AG09319 (cell line): ENCODE results near the gene SLC1A4.

Experiments
- DNase-seq: peaks from one replicate; pipeline ENCODE4 v3.0.0-alpha.2; 2010; ENCODE audit warnings: low read depth; ENCODE audit errors: extremely low read depth
- TF ChIP-seq, protein P1 (sequence below): IDR thresholded peaks from 2 replicates; pipeline ENCODE4 v1.5.1; 2011; ENCODE audit warnings: low read depth, mild to moderate bottlenecking, inconsistent platforms, low read length, moderate library complexity

Gene SLC1A4

DNA sequence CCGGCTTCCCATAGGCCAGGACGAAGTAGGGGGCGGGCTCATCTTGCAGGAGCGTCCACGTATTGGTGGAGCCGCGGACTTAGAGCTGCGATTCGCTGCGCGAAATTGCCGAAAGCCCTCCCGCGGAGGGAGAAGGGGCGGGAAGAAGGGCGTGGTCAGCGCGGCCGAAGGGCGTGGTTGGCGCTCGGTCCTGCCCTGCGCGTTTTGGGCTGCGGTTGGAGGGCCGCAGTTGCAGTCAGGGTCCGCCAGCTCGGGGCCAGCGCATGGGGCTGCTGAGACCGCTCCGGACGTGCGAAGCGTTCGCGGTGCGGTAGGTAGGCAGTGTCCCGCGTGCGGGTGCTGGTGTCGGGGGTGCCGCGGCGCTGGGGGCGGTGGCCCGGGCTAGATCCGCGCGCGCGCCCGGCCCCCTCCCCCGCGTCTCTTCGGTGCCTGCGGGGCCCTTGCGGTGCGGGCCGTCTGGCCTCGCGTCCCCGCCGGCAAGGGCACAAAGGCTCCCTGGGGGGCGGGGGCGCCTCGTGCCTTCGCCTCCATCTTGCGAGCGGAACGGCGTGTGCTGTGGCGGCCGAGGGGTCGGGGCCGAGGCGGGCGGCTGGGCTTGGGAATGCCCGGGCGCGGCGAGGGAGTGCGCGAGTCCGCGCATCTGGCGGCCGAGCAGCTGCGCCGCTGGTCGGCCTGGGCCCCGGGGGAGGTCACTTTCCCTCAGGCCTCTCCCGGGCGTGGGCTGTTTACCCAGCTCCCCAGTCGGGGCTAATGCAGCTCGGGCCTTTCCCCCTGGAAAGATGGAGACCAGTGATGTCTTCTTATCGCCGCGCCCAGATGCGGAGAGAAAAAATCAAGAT, 67.2 kb downstream of the SLC1A4 start, which contains the start of gene CEP68:
Gene CEP68, plus strand, starts transcription at position 202 of the 839 bp plus-strand sequence. CDS start 13,029 bp downstream, outside the sequence.
- TF ChIP-seq, protein P1, sequence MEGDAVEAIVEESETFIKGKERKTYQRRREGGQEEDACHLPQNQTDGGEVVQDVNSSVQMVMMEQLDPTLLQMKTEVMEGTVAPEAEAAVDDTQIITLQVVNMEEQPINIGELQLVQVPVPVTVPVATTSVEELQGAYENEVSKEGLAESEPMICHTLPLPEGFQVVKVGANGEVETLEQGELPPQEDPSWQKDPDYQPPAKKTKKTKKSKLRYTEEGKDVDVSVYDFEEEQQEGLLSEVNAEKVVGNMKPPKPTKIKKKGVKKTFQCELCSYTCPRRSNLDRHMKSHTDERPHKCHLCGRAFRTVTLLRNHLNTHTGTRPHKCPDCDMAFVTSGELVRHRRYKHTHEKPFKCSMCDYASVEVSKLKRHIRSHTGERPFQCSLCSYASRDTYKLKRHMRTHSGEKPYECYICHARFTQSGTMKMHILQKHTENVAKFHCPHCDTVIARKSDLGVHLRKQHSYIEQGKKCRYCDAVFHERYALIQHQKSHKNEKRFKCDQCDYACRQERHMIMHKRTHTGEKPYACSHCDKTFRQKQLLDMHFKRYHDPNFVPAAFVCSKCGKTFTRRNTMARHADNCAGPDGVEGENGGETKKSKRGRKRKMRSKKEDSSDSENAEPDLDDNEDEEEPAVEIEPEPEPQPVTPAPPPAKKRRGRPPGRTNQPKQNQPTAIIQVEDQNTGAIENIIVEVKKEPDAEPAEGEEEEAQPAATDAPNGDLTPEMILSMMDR = no peak
- DNase-seq = peak; percentile 91

DNA sequence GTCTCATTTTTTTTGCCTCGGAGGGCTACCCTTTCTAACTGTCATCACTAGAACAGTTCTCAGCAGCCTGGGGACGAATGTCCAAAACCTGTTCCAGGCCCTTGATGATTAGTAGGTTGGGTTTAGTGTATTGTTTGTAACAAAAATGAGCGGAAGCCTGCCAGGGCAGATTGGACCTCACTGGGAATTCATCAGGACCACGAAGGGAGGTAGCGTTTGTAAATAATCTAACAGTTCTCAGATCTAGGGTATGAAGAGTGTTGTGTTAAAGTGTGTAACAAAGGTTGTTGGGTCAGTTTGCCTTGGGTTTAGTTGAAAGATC, 67.8 kb downstream of the SLC1A4 start:
- TF ChIP-seq, protein P1 = no peak
- no peak for DNase-seq

DNA sequence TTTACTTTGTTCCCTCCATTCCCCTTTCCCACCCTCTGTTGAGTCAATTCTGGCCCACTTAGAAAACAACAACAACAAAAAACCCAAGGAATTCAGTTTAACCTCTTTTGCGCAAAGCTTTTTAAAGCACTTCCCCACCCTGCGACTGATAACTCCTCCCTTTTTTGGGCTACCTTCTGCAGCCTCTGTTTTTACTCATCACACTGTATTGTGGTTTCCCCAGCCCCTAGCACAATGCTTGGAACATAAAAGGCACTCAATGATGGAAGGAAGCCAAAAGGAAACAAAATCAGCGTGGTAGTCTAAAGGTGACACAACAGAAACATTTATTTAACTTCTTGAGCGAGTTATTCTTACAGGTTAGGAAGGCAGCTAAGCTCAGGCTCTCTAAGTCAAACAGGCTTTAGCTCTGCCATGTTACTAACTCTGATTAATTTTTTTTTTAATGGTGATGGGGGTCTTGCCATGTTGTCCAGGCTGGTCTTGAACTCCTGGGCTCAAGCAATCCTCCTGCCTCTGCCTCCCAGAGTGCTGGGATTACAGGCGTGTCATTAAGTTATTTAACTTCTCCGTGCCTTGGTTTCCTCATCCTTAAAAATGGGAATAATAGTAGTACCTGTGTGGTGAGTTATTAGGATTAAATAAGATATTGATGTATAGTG, 68.3 kb downstream of the SLC1A4 start:
- TF ChIP-seq, protein P1 = no peak
- DNase-seq = no peak

DNA sequence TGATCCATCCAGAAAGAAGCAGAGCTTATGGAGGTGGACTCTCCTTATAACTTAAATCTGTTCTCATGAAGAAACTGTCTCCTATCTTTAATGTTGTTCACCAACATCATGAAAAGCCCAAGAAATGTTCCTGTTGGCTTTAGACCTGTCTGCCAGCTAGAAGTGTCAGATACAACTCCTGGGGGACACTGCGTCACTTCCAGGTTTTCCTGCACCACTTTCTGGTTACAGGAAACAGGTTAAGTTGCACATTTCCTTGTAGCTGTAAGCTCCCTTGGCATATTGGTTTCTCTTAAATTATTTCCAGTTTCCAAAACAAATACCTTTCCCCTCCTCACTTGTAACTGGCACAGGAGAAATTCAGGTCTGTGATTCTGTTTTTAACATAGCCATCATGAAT, 69.9 kb downstream of the SLC1A4 start:
- DNase-seq = no peak
- TF ChIP-seq, protein P1 = no peak

DNA sequence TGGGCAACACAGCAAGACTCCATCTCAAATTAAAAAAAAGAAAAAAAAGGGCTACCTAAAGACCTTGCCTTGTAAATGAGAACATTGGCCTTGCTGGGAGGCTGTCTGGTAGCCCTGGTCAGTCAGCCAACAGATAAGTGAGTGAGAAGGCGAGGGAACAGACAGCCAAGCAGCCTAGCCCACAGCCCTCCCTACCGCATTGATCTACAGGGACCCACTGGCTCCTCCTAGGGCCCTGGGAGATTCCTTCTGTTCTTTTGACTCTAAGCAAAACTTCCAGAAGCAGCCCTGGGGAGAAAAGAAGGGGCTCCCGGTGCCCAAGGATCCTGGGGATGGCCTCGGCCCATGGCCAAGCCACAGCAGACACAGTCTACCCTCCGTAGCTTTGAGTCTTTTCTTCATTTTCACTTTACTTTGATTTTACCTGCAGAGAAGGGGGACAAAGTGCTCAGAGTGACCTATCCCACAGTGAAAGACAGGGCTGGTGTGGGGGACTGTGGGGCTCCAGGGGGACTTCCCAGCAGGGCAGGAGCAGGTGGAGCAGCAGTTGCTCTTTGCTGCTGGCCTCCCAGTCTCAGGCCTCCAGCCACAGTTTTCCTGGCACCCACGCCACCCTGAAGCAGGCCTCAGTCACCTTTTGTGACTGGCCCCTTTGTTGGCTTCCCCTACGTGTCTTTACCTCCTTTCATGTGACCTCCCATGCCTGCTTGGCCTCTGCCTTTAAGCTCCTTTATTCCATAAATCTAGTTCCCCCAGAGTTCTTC, 72.1 kb downstream of the SLC1A4 start:
- TF ChIP-seq, protein P1 = no peak
- no peak for DNase-seq

DNA sequence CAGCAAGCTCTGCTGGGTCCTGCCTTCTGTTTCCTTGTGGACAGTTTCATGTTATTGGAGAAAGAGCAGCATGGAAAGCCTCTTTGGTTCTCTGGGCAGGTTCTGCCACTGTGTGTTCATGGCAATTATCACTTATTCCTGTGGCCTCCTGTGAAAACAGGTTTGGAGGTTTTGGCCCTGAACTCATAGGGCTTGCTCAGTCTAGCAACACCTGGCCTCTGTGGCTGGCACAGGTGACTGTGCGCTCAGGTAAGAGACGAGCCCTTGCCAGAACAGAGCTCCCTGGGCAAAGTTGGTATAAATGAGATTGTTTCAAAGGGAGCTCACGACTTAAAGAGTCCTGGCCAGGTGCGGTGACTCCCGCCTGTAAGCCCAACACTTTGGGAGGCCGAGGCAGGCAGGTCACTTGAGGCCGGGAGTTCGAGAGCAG, 72.7 kb downstream of the SLC1A4 start:
- TF ChIP-seq, protein P1 = no peak
- DNase-seq = no peak
